GM12892 (cell line): ENCODE results near the gene PDCD11.

Experiments
- POLR2A ChIP-seq: IDR thresholded peaks from 2 replicates; pipeline ENCODE4 v1.6.1; 2011; ENCODE audit warnings: low read depth, low read length, control low read depth
- POLR2AphosphoS5 ChIP-seq: IDR thresholded peaks from 2 replicates; pipeline ENCODE4 v1.6.1; 2011; ENCODE audit warnings: low read depth, low read length, control low read depth
- TAF1 ChIP-seq: IDR thresholded peaks from 2 replicates; pipeline ENCODE4 v1.6.1; 2011; ENCODE audit warnings: low read depth, mild to moderate bottlenecking, control low read depth, low read length, borderline replicate concordance

DNA sequence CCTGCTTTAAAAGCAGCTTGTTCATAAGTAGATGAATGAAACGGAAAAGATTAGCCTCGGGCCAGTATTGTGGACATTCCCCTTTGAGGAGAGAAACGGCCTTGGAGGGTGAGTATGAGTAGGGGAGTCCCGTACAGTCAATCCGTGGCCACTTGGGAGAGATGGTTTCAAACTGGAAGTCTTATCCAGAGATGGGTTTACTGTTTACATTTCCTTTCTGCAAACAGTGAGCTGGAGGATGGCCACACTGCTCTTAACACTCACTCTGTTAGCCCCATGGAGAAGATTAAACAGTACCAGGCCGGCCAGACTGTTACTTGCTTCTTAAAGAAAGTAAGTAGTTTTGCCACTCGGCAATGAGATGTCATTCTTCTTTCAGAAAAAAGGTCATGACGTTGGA, 35.5 kb downstream of the PDCD11 start:
- no peak for TF ChIP-seq POLR2A
- TF ChIP-seq POLR2AphosphoS5 = no peak
- TF ChIP-seq TAF1 = no peak
